Erythroblast (primary cell): ENCODE measurements around the gene OSBPL2.

Experiments used
- GATA1 ChIP-seq: IDR thresholded peaks from 2 replicates; pipeline ENCODE4 v1.6.1; 2011; ENCODE audit warnings: low read depth, mild to moderate bottlenecking, control low read depth, low read length, moderate library complexity
- POLR2A ChIP-seq: IDR thresholded peaks from 2 replicates; pipeline ENCODE4 v1.6.1; 2011; ENCODE audit warnings: mild to moderate bottlenecking, low read length

- TF ChIP-seq POLR2A (no peak), GATA1 (no peak)
Measured at GRCh38 chr20:62285151-62285550, 46.8 kb downstream of the OSBPL2 start.
